PC-3 (cell line): Measurements from ENCODE around the gene EME2.

Source experiments
- EZH2 ChIP-seq: fragments of 300-600 bp; sonication (generic); IDR thresholded peaks from one replicate; pipeline ENCODE4 v1.6.1; 2017; ENCODE audit warnings: antibody characterized with exemption, mild to moderate bottlenecking, low read length; ENCODE audit not compliant: unreplicated experiment
- EZH2phosphoT487 ChIP-seq: fragments of 300-600 bp; sonication (generic); IDR thresholded peaks from 2 replicates; pipeline ENCODE4 v1.6.1; 2018; ENCODE audit warnings: mild to moderate bottlenecking, antibody characterized with exemption, low read length, borderline replicate concordance
- TF ChIP-seq, protein P1 (sequence below): fragments of 300-600 bp; sonication (generic); conservative IDR thresholded peaks from 2 replicates; pipeline ENCODE4 v1.5.1; 2017; ENCODE audit warnings: antibody characterized with exemption, low read depth, mild to moderate bottlenecking, low read length

DNA sequence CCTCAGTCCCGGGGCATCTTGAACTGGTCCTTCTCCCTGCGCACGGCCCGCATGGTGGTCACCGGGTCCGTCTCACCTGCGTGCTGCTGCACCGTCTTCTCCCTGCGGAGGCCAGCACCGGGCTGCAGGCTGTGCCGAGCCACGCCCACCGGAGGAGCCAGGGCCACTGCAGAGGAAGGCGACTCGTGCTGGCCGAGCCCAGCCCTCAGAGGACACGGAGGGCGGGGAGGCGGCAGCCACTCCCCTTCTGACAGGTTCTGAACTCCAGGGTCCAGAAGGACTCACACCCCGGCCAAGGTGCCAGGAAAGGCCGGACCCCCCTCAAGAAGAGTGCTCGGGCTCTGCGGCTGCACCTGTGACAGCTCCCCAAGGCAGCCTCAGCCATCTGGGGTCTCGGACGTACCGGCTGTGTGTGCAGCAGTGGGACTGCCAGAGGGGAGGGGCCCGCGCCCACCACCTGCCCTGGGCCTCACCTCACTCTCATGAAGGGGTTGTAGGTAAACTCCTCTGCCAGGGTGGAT lies 36.7 kb downstream of the EME2 start:
- TF ChIP-seq EZH2phosphoT487 (no peak), EZH2 (no peak)
- TF ChIP-seq, protein P1, sequence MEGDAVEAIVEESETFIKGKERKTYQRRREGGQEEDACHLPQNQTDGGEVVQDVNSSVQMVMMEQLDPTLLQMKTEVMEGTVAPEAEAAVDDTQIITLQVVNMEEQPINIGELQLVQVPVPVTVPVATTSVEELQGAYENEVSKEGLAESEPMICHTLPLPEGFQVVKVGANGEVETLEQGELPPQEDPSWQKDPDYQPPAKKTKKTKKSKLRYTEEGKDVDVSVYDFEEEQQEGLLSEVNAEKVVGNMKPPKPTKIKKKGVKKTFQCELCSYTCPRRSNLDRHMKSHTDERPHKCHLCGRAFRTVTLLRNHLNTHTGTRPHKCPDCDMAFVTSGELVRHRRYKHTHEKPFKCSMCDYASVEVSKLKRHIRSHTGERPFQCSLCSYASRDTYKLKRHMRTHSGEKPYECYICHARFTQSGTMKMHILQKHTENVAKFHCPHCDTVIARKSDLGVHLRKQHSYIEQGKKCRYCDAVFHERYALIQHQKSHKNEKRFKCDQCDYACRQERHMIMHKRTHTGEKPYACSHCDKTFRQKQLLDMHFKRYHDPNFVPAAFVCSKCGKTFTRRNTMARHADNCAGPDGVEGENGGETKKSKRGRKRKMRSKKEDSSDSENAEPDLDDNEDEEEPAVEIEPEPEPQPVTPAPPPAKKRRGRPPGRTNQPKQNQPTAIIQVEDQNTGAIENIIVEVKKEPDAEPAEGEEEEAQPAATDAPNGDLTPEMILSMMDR, result no peak
